Stimulated activated CD4-positive, alpha-beta T cell treated with anti-CD3 and anti-CD28 coated beads, Interleukin-15, amount 100 ng/mL, for 48 hours (primary cell): Measurements from ENCODE around the gene LCAT.

ENCODE experiments used
- DNase-seq, 2 donors: peaks; one replicate each; pipeline ENCODE4 v3.0.0-alpha.2; 2020; ENCODE audit warnings: low read depth in 2 of 2

Gene LCAT

GRCh38 chr16:67968400-67969253 is 24.7 kb upstream of the LCAT start, which contains the start of gene SLC12A4:
Gene SLC12A4, minus strand, starts transcription at chr16:67968637. Its CDS starts 84 bp downstream, at chr16:67968553.
- DNase-seq, result peak; percentile 84 to 89

GRCh38 chr16:67967958-67968399 is 24.1 kb upstream of the LCAT start:
- no peak for DNase-seq

GRCh38 chr16:67967183-67967957 is 23.4 kb upstream of the LCAT start:
- peak in 1 of 2 donors; percentile 13 for DNase-seq

GRCh38 chr16:67966549-67967182 is 22.7 kb upstream of the LCAT start:
- DNase-seq, result no peak

- no peak for DNase-seq
Observed at GRCh38 chr16:67965668-67966548, 22.0 kb upstream of the LCAT start.

GRCh38 chr16:67964477-67965131 is 20.7 kb upstream of the LCAT start:
- no peak for DNase-seq

GRCh38 chr16:67963662-67964321 is 19.9 kb upstream of the LCAT start:
- DNase-seq, result no peak

- no peak for DNase-seq
Observed at GRCh38 chr16:67963292-67963661, 19.4 kb upstream of the LCAT start.

- no peak for DNase-seq
Observed at GRCh38 chr16:67962135-67962534, 18.2 kb upstream of the LCAT start.

- DNase-seq, result no peak
Observed at GRCh38 chr16:67961551-67961957, 17.6 kb upstream of the LCAT start.

- no peak for DNase-seq
Observed at GRCh38 chr16:67959536-67960329, 15.8 kb upstream of the LCAT start.

GRCh38 chr16:67957622-67958021 is 13.7 kb upstream of the LCAT start:
- DNase-seq, result no peak

- DNase-seq, result no peak
Observed at GRCh38 chr16:67954421-67955196, 10.7 kb upstream of the LCAT start.

GRCh38 chr16:67953641-67954375 is 9.9 kb upstream of the LCAT start:
- DNase-seq, result no peak

GRCh38 chr16:67951485-67951884 is 7.6 kb upstream of the LCAT start:
- DNase-seq, result no peak

- DNase-seq, result no peak
Observed at GRCh38 chr16:67950335-67950843, 6.5 kb upstream of the LCAT start.

GRCh38 chr16:67949645-67950044 is 5.7 kb upstream of the LCAT start:
- no peak for DNase-seq

- DNase-seq, result no peak
Observed at GRCh38 chr16:67948015-67948414, 4.1 kb upstream of the LCAT start.
